Right lobe of liver (tissue), 6 donors: Measurements from ENCODE around the gene BARX2. TPM values are rescaled to one million over a fixed set of nuclear protein-coding genes. Genes with fewer than 3 reads are reported as not detected.

ENCODE experiments used
- ATAC-seq, 4 donors: fragments of 200-7000 bp; cut with Tn5 transposase; one replicate each; pipeline ENCODE4 v1.9.1; 2020; ENCODE audit warnings: mild to moderate bottlenecking in 4 of 4, moderate library complexity in 4 of 4
- DNase-seq, 3 donors: peaks; one replicate each; pipeline ENCODE4 v3.0.0-alpha.2; 2020
- H3K27ac ChIP-seq, 3 donors: fragments of 200-600 bp; one replicate each; pipeline ENCODE4 v1.8.0; 2022
- H3K27me3 ChIP-seq, 2 donors: fragments of 200-600 bp; one replicate each; pipeline ENCODE4 v1.8.0; 2022
- H3K36me3 ChIP-seq, 4 donors: fragments of 200-600 bp; sonication (generic) in 1 of 4; one replicate each; pipeline versions ENCODE4 v1.5.1 to v1.8.0; 2017 to 2022; ENCODE audit warnings: control low read depth in 1 of 4
- H3K4me1 ChIP-seq, 4 donors: fragments of 200-600 bp; sonication (generic) in 1 of 4; one replicate each; pipeline versions ENCODE4 v1.5.1 to v1.8.0; 2017 to 2022; ENCODE audit warnings: control low read depth in 1 of 4
- H3K4me3 ChIP-seq, 3 donors: fragments of 200-600 bp; one replicate each; pipeline ENCODE4 v1.8.0; 2022
- H3K9me3 ChIP-seq, 4 donors: fragments of 200-600 bp; sonication (generic) in 1 of 4; one replicate each; pipeline versions ENCODE4 v1.5.1 to v1.8.0; 2017 to 2022; ENCODE audit warnings: control low read depth in 1 of 4
- POLR2A ChIP-seq: fragments of 450-650 bp; IDR thresholded peaks from one replicate; pipeline ENCODE4 v1.6.1; 2017; ENCODE audit warnings: antibody characterized with exemption, mild to moderate bottlenecking
- WGBS: methylation state at CpG from one replicate; pipeline ENCODE4 v1.1.6; 2018; ENCODE audit warnings: low coverage, low lambda C conversion rate; ENCODE audit not compliant: insufficient coverage; ENCODE audit errors: missing lambda C conversion rate; 5-methylcytosine and 5-hydroxymethylcytosine counted together
- intact Hi-C, 2 donors: fragments of 100-400 bp; cut with DNase I; formaldehyde crosslinking; loops; one replicate each; pipeline versions ENCODE4 v1.11.2 to v1.14.1; 2022
- total RNA-seq, 6 experiments: library from RNA; depleted of rRNA in 2 of 6; stranded (reverse); fragments of >200 nt in 2 of 6; fragmentation: NEBNext Ultra II Directional in 3 of 6; extraction: Animal tissue kit (Norgen Biotek cat#: 25700) in 3 of 6; gene quantifications; one replicate each; pipeline versions ENCODE4 v1.1.0 to v1.2.4, GENCODE V29; 2016 to 2023
- TF ChIP-seq, protein P1 (sequence below), 4 donors: fragments of 200-600 bp in 3 of 4; fragments of 450-650 bp in 1 of 4; IDR thresholded peaks; one replicate each; pipeline versions ENCODE4 v1.5.1 to v1.8.0; 2016 to 2022; ENCODE audit warnings: antibody characterized with exemption in 4 of 4, mild to moderate bottlenecking in 2 of 4
- donor health status: DM: no; HTN: yes; CAD: no.
- donor health status: DM: no; HTN: no; CAD: no.
- donor health status: DM: no; HTN: no; CAD: no.
- donor health status: DM: no; HTN: yes; CAD: no.
- donor health status: DM: no; HTN: yes; CAD: no.

BARX2 gene
- total RNA-seq, 6 experiments from 2014 or later = not detected

DNA sequence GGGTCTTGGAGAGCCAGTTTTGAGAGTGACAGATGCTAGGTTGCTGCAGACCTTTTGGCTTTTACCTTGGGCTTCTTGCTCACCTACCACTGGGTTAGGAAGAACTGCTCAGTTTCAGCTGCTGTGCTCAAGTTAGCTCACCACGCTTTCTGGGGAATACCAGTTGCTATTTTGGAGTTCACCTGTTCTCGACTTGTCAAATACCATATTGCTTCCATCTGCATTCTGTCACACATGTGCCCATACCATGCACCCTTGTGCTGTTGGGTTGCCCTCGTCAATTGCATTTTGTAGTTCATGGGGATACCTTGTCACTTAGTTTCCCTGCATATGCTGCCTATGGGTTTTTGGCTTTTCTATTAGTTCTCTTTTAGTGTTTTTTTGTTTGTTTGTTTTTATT, 23.0 kb upstream of the BARX2 start:
- H3K4me1 ChIP-seq = no peaks in the 10 kb centered on the region
- H3K4me3 ChIP-seq = no peak overlapping the region
- no peak for ATAC-seq
- no peaks in the 10 kb centered on the region for H3K9me3 ChIP-seq
- H3K27me3 ChIP-seq = no peaks in the 10 kb centered on the region
- 81% methylated on average over 2 of the region's 3 CpGs for WGBS
- no peak overlapping the region for H3K27ac ChIP-seq
- DNase-seq = no peak
- intact Hi-C loops = no loop called here
- no peak for TF ChIP-seq POLR2A
- TF ChIP-seq, protein P1, sequence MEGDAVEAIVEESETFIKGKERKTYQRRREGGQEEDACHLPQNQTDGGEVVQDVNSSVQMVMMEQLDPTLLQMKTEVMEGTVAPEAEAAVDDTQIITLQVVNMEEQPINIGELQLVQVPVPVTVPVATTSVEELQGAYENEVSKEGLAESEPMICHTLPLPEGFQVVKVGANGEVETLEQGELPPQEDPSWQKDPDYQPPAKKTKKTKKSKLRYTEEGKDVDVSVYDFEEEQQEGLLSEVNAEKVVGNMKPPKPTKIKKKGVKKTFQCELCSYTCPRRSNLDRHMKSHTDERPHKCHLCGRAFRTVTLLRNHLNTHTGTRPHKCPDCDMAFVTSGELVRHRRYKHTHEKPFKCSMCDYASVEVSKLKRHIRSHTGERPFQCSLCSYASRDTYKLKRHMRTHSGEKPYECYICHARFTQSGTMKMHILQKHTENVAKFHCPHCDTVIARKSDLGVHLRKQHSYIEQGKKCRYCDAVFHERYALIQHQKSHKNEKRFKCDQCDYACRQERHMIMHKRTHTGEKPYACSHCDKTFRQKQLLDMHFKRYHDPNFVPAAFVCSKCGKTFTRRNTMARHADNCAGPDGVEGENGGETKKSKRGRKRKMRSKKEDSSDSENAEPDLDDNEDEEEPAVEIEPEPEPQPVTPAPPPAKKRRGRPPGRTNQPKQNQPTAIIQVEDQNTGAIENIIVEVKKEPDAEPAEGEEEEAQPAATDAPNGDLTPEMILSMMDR (IDR thresholded peaks at IDR 0.05) = no peak
- H3K36me3 ChIP-seq = no peaks in the 10 kb centered on the region

DNA sequence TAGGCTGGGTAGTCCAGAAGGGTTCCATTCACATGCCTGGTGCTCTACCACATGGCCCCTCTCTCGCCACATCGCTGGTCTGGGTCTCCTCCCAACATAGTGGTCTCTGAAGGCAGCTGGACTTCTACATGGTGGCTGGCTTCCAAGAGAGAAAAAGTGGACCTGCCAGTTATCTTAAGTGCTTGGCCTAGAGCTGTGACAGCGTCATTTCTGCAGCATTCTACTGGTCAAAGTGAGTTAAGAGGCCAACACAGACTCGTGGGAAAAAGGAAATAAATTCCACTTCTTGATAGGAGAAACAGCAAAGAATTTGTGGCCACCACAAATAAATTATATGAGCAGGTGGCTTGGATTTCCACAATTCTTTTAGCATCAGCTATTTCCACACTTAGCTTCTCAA, 21.0 kb upstream of the BARX2 start:
- Histone ChIP-seq H3K9me3 (no peaks in the 10 kb centered on the region), H3K4me1 (no peaks in the 10 kb centered on the region), H3K36me3 (no peaks in the 10 kb centered on the region), H3K4me3 (no peak overlapping the region), H3K27ac (no peak overlapping the region), H3K27me3 (no peaks in the 10 kb centered on the region)
- DNase-seq = no peak
- intact Hi-C loops = no loop called here
- ATAC-seq = no peak
- TF ChIP-seq, protein P1 (IDR thresholded peaks at IDR 0.05) = no peak
- no peak for TF ChIP-seq POLR2A
- 50% methylated on average over 4 of the region's 4 CpGs for WGBS

DNA sequence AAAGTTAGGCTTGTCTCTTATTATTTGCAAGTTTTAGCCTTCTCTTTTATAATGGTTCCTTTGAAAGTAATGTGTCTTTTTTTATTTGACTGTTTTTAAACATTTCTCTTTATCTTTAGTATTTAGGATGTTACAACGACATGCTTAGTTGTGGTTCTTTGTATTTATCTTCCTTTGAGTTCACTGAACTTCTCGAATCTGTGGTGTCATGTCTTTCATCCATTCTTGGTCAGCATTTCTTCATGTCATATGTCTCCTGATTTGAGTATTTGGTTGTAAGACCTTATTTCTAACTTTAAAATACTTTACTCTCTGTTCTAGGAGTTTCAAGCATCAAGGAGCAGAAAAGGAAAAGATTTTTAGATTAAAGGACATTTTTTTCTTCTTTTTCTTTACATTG, 15.9 kb upstream of the BARX2 start:
- intact Hi-C loops = no loop called here
- Histone ChIP-seq H3K27me3 (no peaks in the 10 kb centered on the region), H3K4me3 (no peak overlapping the region), H3K9me3 (no peaks in the 10 kb centered on the region), H3K4me1 (no peaks in the 10 kb centered on the region), H3K36me3 (no peaks in the 10 kb centered on the region), H3K27ac (no peak overlapping the region)
- TF ChIP-seq, protein P1 (IDR thresholded peaks at IDR 0.05) = no peak
- no peak for TF ChIP-seq POLR2A
- WGBS = 56% methylated on average over 2 of the region's 2 CpGs
- no peak for ATAC-seq
- no peak for DNase-seq

DNA sequence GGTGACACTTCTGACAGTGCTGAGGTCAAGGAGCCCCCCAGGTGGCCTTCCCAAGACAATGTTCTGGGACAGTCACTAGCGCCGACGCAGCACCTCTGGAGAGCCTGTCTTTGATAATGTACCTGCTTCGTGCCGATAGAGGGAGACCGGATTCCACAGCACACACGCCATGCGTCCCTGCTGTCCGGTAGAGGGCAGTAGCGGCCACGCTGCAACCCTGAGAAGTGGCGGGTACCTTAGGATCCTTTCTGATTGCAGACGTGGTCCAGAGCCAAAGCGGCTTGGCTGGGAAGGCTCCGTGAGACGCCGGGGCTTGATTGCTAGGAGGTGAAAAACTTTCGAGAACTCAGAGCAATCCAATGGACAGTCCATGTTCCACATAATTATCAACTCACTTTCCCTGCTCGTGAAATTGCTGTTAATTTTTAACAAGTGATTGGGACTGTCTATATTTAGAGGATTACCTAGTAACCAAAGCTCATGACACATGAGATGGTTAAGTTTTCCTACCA, 11.4 kb upstream of the BARX2 start:
- no peaks in the 10 kb centered on the region for H3K4me1 ChIP-seq
- no peak overlapping the region for H3K27ac ChIP-seq
- peak overlapping the region in 2 of 3 donors; percentile 20 to 30 for H3K4me3 ChIP-seq
- ATAC-seq (peak; percentile 100), DNase-seq (peak; percentile 83 to 87 (median 84))
- H3K36me3 ChIP-seq = no peaks in the 10 kb centered on the region
- TF ChIP-seq, protein P1 (IDR thresholded peaks at IDR 0.05) = peak; percentile 98 to 100 (median 99)
- no peak for TF ChIP-seq POLR2A
- H3K27me3 ChIP-seq = peaks cover 0 to 8% of the 10 kb centered on the region in 2 donors
- H3K9me3 ChIP-seq = no peaks in the 10 kb centered on the region
- intact Hi-C loops = no loop called here
- WGBS = 4% methylated on average over 3 of the region's 19 CpGs

DNA sequence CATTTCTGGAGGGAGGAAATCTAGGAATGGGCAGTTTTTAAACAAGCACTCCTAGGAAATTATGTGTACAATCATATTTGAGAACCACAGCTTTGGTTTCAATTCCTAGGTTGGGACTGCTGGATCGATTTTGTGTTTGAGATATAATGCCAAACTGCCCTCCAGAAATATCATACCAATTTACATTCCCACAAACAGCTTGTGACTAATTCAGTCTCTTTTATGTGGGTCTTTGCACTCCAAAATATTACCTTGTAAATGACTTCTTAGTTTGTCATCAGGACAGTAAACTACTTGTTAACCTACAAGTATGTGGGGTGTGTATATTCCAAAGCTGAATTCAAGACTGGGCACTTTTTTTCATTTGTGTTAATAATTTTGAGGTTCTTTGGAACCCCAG, 9.8 kb upstream of the BARX2 start:
- TF ChIP-seq, protein P1 (IDR thresholded peaks at IDR 0.05) = no peak
- TF ChIP-seq POLR2A = no peak
- Histone ChIP-seq H3K36me3 (no peaks in the 10 kb centered on the region), H3K27me3 (peaks cover 0 to 12% of the 10 kb centered on the region in 2 donors), H3K9me3 (no peaks in the 10 kb centered on the region), H3K4me1 (no peaks in the 10 kb centered on the region), H3K4me3 (no peak overlapping the region), H3K27ac (no peak overlapping the region)
- intact Hi-C loops = no loop called here
- DNase-seq (no peak), ATAC-seq (no peak)
- WGBS = 44% methylated on average over 1 of the region's 1 CpG
